ENCODE data around the gene JAKMIP2. TPM values are rescaled to one million over a fixed set of nuclear protein-coding genes. Genes with fewer than 3 reads are reported as not detected.
A peak's percentile ranks its signal among the peaks of the same experiment; 100 is the strongest.

Gene JAKMIP2
- total and polyA plus RNA-seq, 2 experiments from 2014 or later = 1.4 to 4.3 TPM

DNA sequence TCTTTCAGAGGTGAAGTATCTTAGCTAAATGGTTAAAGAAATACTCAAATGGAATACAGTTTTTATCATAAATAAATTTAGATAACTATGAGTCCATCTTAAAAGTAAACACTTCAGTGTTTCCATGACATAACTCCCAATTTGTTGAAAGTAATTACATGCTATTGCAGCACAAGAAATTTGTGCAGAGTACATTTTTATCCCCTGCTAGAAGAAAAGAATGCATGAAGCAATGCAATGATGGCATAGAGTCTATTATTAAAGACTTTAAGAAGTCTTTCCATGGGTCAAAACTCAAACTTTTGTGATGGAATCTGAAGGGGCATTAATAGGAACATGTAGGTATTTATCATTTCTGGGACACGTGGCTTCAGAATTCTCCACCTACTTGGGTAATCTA is 166.1 kb downstream of the JAKMIP2 start:
- no peak for TF ChIP-seq EZH2phosphoT487 (IDR thresholded peaks at IDR 0.05; ENCODE audit: low read depth, severe bottlenecking, unreplicated experiment)
- TF ChIP-seq, protein P1, sequence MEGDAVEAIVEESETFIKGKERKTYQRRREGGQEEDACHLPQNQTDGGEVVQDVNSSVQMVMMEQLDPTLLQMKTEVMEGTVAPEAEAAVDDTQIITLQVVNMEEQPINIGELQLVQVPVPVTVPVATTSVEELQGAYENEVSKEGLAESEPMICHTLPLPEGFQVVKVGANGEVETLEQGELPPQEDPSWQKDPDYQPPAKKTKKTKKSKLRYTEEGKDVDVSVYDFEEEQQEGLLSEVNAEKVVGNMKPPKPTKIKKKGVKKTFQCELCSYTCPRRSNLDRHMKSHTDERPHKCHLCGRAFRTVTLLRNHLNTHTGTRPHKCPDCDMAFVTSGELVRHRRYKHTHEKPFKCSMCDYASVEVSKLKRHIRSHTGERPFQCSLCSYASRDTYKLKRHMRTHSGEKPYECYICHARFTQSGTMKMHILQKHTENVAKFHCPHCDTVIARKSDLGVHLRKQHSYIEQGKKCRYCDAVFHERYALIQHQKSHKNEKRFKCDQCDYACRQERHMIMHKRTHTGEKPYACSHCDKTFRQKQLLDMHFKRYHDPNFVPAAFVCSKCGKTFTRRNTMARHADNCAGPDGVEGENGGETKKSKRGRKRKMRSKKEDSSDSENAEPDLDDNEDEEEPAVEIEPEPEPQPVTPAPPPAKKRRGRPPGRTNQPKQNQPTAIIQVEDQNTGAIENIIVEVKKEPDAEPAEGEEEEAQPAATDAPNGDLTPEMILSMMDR (IDR thresholded peaks at IDR 0.05; ENCODE audit: poor library complexity) = no peak
- no peak for TF ChIP-seq EZH2 (IDR thresholded peaks at IDR 0.05; ENCODE audit: borderline replicate concordance)
- Histone ChIP-seq H3K36me3 (replicated peaks; ENCODE audit: insufficient read depth, low read depth) (no peaks in the 10 kb centered on the region), H3K27ac (peak overlapping the region; percentile 49), H3K4me1 (ENCODE audit: insufficient read depth) (peaks cover 5% of the 10 kb centered on the region), H3K4me2 (no peak overlapping the region), H3K27me3 (no peaks in the 10 kb centered on the region), H3K4me3 (no peak overlapping the region), H3K9me2 (replicated peaks; ENCODE audit: insufficient read depth) (no peaks in the 10 kb centered on the region), H2AFZ (no peak overlapping the region), H4K20me1 (ENCODE audit: insufficient read depth, poor library complexity, severe bottlenecking) (no peaks in the 10 kb centered on the region), H3K79me2 (no peaks in the 10 kb centered on the region), H3K9me3 (ENCODE audit: low read depth) (no peaks in the 10 kb centered on the region)
- 59% methylated on average over 1 of the region's 1 CpG for WGBS (ENCODE audit: low lambda C conversion rate, missing lambda C conversion rate)
- no peak for DNase-seq (ENCODE audit: low spot score)

DNA sequence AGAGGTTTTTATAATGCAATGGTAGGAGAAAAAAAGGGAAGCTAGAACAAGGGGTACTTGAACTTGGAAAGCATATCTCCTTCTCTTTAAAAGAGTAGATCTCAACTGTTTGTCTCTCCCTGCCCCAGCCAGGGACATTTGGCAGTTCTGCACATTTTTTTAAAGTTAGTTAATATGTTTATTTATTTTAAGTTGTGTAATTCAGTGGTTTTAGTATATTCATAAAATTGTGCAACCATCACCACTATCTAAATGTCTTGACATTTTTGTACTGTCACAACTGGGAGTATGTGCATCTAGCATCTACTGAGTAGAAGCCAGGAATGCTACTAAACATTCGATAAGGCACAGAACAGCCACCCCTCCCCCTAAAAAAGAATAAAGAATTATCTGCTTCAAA is 169.2 kb downstream of the JAKMIP2 start:
- DNase-seq (ENCODE audit: low spot score) = no peak
- Histone ChIP-seq H3K4me1 (ENCODE audit: insufficient read depth) (peaks cover 5% of the 10 kb centered on the region), H2AFZ (no peak overlapping the region), H3K4me2 (no peak overlapping the region), H3K27ac (no peak overlapping the region), H4K20me1 (ENCODE audit: insufficient read depth, poor library complexity, severe bottlenecking) (no peaks in the 10 kb centered on the region), H3K9me3 (ENCODE audit: low read depth) (no peaks in the 10 kb centered on the region), H3K27me3 (no peaks in the 10 kb centered on the region), H3K9me2 (replicated peaks; ENCODE audit: insufficient read depth) (no peaks in the 10 kb centered on the region), H3K79me2 (no peaks in the 10 kb centered on the region), H3K36me3 (replicated peaks; ENCODE audit: insufficient read depth, low read depth) (no peaks in the 10 kb centered on the region), H3K4me3 (no peak overlapping the region)
- 85% methylated on average over 1 of the region's 1 CpG for WGBS (ENCODE audit: low lambda C conversion rate, missing lambda C conversion rate)
- TF ChIP-seq EZH2phosphoT487 (IDR thresholded peaks at IDR 0.05; ENCODE audit: low read depth, severe bottlenecking, unreplicated experiment) (no peak), EZH2 (IDR thresholded peaks at IDR 0.05; ENCODE audit: borderline replicate concordance) (no peak)
- TF ChIP-seq, protein P1 (IDR thresholded peaks at IDR 0.05; ENCODE audit: poor library complexity) = no peak

DNA sequence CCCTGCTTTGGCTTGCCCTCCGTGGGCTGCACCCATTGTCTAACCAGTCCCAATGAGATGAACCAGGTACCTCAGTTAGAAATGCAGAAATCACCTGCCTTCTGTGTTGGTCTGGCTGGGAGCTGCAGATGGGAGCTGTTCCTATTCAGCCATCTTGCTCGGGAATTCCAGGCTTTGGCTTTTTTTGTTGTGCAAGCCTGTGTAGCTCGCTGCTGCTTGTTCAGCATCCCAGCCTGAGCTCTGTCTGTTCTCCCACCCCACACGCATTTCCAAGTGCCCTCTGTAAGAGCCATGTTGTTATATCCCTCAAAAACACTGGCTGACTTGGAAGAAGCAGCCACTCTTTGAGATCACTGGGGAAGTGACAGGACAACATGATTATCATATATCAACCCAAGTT is 171.0 kb downstream of the JAKMIP2 start:
- no peak overlapping the region for H3K27ac ChIP-seq
- no peak for DNase-seq (ENCODE audit: low spot score)
- H3K4me3 ChIP-seq = no peak overlapping the region
- no peaks in the 10 kb centered on the region for H3K4me1 ChIP-seq (ENCODE audit: insufficient read depth)
- no peak overlapping the region for H3K4me2 ChIP-seq
- H3K36me3 ChIP-seq (replicated peaks; ENCODE audit: insufficient read depth, low read depth) = no peaks in the 10 kb centered on the region
- H3K79me2 ChIP-seq = no peaks in the 10 kb centered on the region
- no peaks in the 10 kb centered on the region for H3K9me2 ChIP-seq (replicated peaks; ENCODE audit: insufficient read depth)
- no peak overlapping the region for H2AFZ ChIP-seq
- no peaks in the 10 kb centered on the region for H3K9me3 ChIP-seq (ENCODE audit: low read depth)
- no peaks in the 10 kb centered on the region for H4K20me1 ChIP-seq (ENCODE audit: insufficient read depth, poor library complexity, severe bottlenecking)
- 79% methylated on average over 4 of the region's 4 CpGs for WGBS (ENCODE audit: low lambda C conversion rate, missing lambda C conversion rate)
- no peak for TF ChIP-seq EZH2 (IDR thresholded peaks at IDR 0.05; ENCODE audit: borderline replicate concordance)
- TF ChIP-seq, protein P1 (IDR thresholded peaks at IDR 0.05; ENCODE audit: poor library complexity) = no peak
- no peak for TF ChIP-seq EZH2phosphoT487 (IDR thresholded peaks at IDR 0.05; ENCODE audit: low read depth, severe bottlenecking, unreplicated experiment)
- H3K27me3 ChIP-seq = no peaks in the 10 kb centered on the region

DNA sequence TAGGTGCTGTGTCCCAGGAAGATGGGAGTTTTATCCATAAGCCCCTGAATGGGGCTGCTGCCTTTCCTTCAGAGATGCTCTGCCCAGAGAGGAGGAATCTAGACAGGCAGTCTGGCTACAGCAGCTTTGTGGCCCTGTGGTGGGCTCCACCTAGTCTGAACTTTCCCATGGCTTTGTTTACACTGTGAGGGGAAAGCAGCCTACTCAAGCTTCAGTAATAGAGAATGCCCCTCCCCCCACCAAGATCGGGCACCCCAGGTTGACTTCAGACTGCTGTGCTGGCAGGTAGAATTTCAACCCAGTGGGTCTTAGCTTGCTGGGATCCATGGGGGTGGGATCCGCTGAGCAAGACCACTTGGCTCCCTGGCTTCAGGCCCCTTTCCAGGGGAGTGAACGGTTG is 171.7 kb downstream of the JAKMIP2 start:
- H3K4me2 ChIP-seq = no peak overlapping the region
- H2AFZ ChIP-seq = no peak overlapping the region
- H3K9me2 ChIP-seq (replicated peaks; ENCODE audit: insufficient read depth) = no peaks in the 10 kb centered on the region
- no peaks in the 10 kb centered on the region for H4K20me1 ChIP-seq (ENCODE audit: insufficient read depth, poor library complexity, severe bottlenecking)
- no peaks in the 10 kb centered on the region for H3K27me3 ChIP-seq
- 85% methylated on average over 3 of the region's 3 CpGs for WGBS (ENCODE audit: low lambda C conversion rate, missing lambda C conversion rate)
- H3K9me3 ChIP-seq (ENCODE audit: low read depth) = no peaks in the 10 kb centered on the region
- no peak overlapping the region for H3K27ac ChIP-seq
- DNase-seq (ENCODE audit: low spot score) = no peak
- no peaks in the 10 kb centered on the region for H3K79me2 ChIP-seq
- no peaks in the 10 kb centered on the region for H3K36me3 ChIP-seq (replicated peaks; ENCODE audit: insufficient read depth, low read depth)
- no peak for TF ChIP-seq EZH2 (IDR thresholded peaks at IDR 0.05; ENCODE audit: borderline replicate concordance)
- TF ChIP-seq EZH2phosphoT487 (IDR thresholded peaks at IDR 0.05; ENCODE audit: low read depth, severe bottlenecking, unreplicated experiment) = no peak
- TF ChIP-seq, protein P1 (IDR thresholded peaks at IDR 0.05; ENCODE audit: poor library complexity) = no peak
- no peak overlapping the region for H3K4me3 ChIP-seq
- H3K4me1 ChIP-seq (ENCODE audit: insufficient read depth) = no peaks in the 10 kb centered on the region

Data from hepatocyte (in vitro differentiated cells).